ENCODE measurements around the gene FOXP1. TPM values are rescaled to one million over a fixed set of nuclear protein-coding genes. Genes with fewer than 3 reads are reported as not detected.
A peak's percentile ranks its signal among the peaks of the same experiment; 100 is the strongest.

FOXP1 gene
- total and polyA plus RNA-seq, 12 donors: 4.8 to 56.0 (median 43.8) TPM

GRCh38 chr3:71513515-71513914 is 70.0 kb downstream of the FOXP1 start:
- ATAC-seq (no peak), DNase-seq (no peak)
- Histone ChIP-seq H3K27ac (no peak overlapping the region), H3K36me3 (no peaks in the 10 kb centered on the region), H3K4me3 (no peak overlapping the region), H3K27me3 (no peaks in the 10 kb centered on the region), H3K9me3 (peaks cover 0 to 7% (median 0%) of the 10 kb centered on the region in 11 donors), H3K4me1 (peaks cover 0 to 41% (median 9%) of the 10 kb centered on the region in 9 donors)
- intact Hi-C loops (cut with DNase I): no loop called here
- WGBS, 2 donors: 97% methylated on average over 7 of the region's 7 CpGs
- TF ChIP-seq, protein P1, sequence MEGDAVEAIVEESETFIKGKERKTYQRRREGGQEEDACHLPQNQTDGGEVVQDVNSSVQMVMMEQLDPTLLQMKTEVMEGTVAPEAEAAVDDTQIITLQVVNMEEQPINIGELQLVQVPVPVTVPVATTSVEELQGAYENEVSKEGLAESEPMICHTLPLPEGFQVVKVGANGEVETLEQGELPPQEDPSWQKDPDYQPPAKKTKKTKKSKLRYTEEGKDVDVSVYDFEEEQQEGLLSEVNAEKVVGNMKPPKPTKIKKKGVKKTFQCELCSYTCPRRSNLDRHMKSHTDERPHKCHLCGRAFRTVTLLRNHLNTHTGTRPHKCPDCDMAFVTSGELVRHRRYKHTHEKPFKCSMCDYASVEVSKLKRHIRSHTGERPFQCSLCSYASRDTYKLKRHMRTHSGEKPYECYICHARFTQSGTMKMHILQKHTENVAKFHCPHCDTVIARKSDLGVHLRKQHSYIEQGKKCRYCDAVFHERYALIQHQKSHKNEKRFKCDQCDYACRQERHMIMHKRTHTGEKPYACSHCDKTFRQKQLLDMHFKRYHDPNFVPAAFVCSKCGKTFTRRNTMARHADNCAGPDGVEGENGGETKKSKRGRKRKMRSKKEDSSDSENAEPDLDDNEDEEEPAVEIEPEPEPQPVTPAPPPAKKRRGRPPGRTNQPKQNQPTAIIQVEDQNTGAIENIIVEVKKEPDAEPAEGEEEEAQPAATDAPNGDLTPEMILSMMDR (IDR thresholded peaks at IDR 0.05): no peak

GRCh38 chr3:71513081-71513480 is 70.4 kb downstream of the FOXP1 start:
- Histone ChIP-seq H3K27me3 (no peaks in the 10 kb centered on the region), H3K27ac (no peak overlapping the region), H3K9me3 (peaks cover 0 to 7% (median 0%) of the 10 kb centered on the region in 11 donors), H3K36me3 (no peaks in the 10 kb centered on the region), H3K4me3 (no peak overlapping the region), H3K4me1 (peaks cover 0 to 41% (median 9%) of the 10 kb centered on the region in 9 donors)
- WGBS, 2 donors: 90 to 97% methylated on average over 6 of the region's 6 CpGs
- intact Hi-C loops (cut with DNase I): no loop called here
- DNase-seq: no peak
- ATAC-seq: no peak
- TF ChIP-seq, protein P1 (IDR thresholded peaks at IDR 0.05): no peak

- H3K4me1 ChIP-seq: peaks cover 0 to 41% (median 9%) of the 10 kb centered on the region in 9 donors
- H3K9me3 ChIP-seq: peaks cover 0 to 7% (median 0%) of the 10 kb centered on the region in 11 donors
- DNase-seq (no peak), ATAC-seq (peak in 4 of 8 donors; percentile 20 to 53 (median 24))
- no peak overlapping the region for H3K4me3 ChIP-seq
- no peaks in the 10 kb centered on the region for H3K27me3 ChIP-seq
- 85 to 91% methylated on average over 4 of the region's 4 CpGs for WGBS, 2 donors
- H3K36me3 ChIP-seq: no peaks in the 10 kb centered on the region
- intact Hi-C loops (cut with DNase I): no loop called here
- no peak overlapping the region for H3K27ac ChIP-seq
- TF ChIP-seq, protein P1 (IDR thresholded peaks at IDR 0.05): no peak
These were observed 71.0 kb downstream of the FOXP1 start for GRCh38 chr3:71512544-71512943.

DNA sequence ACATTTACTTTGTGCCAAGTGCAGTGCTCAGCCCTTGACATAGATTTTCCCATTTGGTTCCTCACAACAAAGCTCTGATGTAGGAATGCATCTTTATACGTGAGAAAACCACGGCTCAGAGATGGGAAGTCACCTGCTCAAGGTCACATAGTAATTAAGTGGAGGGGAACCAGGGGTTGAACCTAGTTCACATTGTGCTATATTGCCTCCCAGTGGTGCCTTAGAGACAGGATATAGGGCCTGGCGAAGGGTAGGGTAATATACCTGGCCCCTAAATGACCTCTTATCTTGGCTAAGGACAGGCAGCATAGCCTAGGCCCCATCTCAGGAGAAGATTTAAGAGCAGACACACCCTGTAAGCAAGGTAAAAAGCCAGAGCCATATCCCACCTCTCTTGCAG is 71.5 kb downstream of the FOXP1 start:
- H3K27me3 ChIP-seq: no peaks in the 10 kb centered on the region
- TF ChIP-seq, protein P1 (IDR thresholded peaks at IDR 0.05): peak in 3 of 9 donors; percentile 8 to 34 (median 17)
- WGBS, 2 donors: 66% methylated on average over 3 of the region's 3 CpGs
- DNase-seq (no peak), ATAC-seq (peak in 2 of 8 donors; percentile 39 to 40)
- H3K4me1 ChIP-seq: peaks cover 0 to 41% (median 9%) of the 10 kb centered on the region in 9 donors
- H3K27ac ChIP-seq: peak overlapping the region in 1 of 10 donors; percentile 44
- no peaks in the 10 kb centered on the region for H3K36me3 ChIP-seq
- H3K4me3 ChIP-seq: no peak overlapping the region
- peaks cover 0 to 7% (median 0%) of the 10 kb centered on the region in 11 donors for H3K9me3 ChIP-seq
- intact Hi-C loops (cut with DNase I): no loop called here

All from heart right ventricle (tissue), 16 donors.